CD14-positive monocyte (primary cell): ENCODE measurements around the gene AGAP1. TPM values are rescaled to one million over a fixed set of nuclear protein-coding genes. Genes with fewer than 3 reads are reported as not detected.

ENCODE experiments used
- DNase-seq, 3 donors: peaks; one replicate each; pipeline ENCODE4 v3.0.0-alpha.2; 2011 to 2022
- H2AFZ ChIP-seq: 2 replicates; pipeline ENCODE4 v1.6.0; 2012; ENCODE audit warnings: mild to moderate bottlenecking, low read depth, low read length, inconsistent platforms; ENCODE audit not compliant: insufficient read depth, poor library complexity, severe bottlenecking
- H3K27ac ChIP-seq, 2 donors: 1 replicate in 1 of 2; 2 replicates in 1 of 2; pipeline ENCODE4 v1.5.1; 2012 to 2013; ENCODE audit warnings: low read length in 2 of 2, control low read depth in 1 of 2, inconsistent platforms in 1 of 2, low read depth in 1 of 2, mild to moderate bottlenecking in 1 of 2
- H3K27me3 ChIP-seq, 2 donors: one replicate each; pipeline versions ENCODE4 v1.6.0 to v1.6.1; 2011 to 2013; ENCODE audit warnings: low read length in 2 of 2; ENCODE audit not compliant: control insufficient read depth in 2 of 2, insufficient read depth in 2 of 2
- H3K36me3 ChIP-seq, 2 donors: replicated peaks in 1 of 2; 1 replicate in 1 of 2; 2 replicates in 1 of 2; pipeline versions ENCODE4 v1.5.1 to v1.6.1; 2012 to 2013; ENCODE audit warnings: low read length in 2 of 2, control low read depth in 1 of 2, inconsistent platforms in 1 of 2, mild to moderate bottlenecking in 1 of 2; ENCODE audit not compliant: insufficient read depth in 2 of 2, control insufficient read depth in 1 of 2
- H3K4me1 ChIP-seq, 2 donors: 1 replicate in 1 of 2; 2 replicates in 1 of 2; pipeline versions ENCODE4 v1.5.1 to v1.6.1; 2012 to 2013; ENCODE audit warnings: low read length in 2 of 2, control low read depth in 1 of 2, inconsistent platforms in 1 of 2, mild to moderate bottlenecking in 1 of 2, moderate library complexity in 1 of 2; ENCODE audit not compliant: insufficient read depth in 2 of 2, control insufficient read depth in 1 of 2
- H3K4me2 ChIP-seq: replicated peaks from 2 replicates; pipeline ENCODE3; 2012; ENCODE audit warnings: low read length, moderate library complexity, mild to moderate bottlenecking; ENCODE audit not compliant: poor library complexity, severe bottlenecking; ENCODE audit errors: extremely low read depth
- H3K4me3 ChIP-seq, 3 experiments: fragments of 200-600 bp in 1 of 3; sonication (generic) in 1 of 3; replicated peaks in 1 of 3; 1 replicate in 2 of 3; 2 replicates in 1 of 3; pipeline ENCODE4 v1.5.1; 2011 to 2013; ENCODE audit warnings: low read length in 3 of 3, mild to moderate bottlenecking in 3 of 3, control low read depth in 2 of 3, low read depth in 2 of 3, inconsistent platforms in 1 of 3, moderate library complexity in 1 of 3
- H3K79me2 ChIP-seq: 2 replicates; pipeline ENCODE4 v1.6.0; 2012; ENCODE audit warnings: mild to moderate bottlenecking, control low read depth, inconsistent platforms, low read length, moderate library complexity; ENCODE audit not compliant: insufficient read depth
- H3K9ac ChIP-seq: 2 replicates; pipeline ENCODE4 v1.6.0; 2017; ENCODE audit warnings: low read length, mild to moderate bottlenecking; ENCODE audit not compliant: insufficient read depth, poor library complexity, severe bottlenecking
- H3K9me3 ChIP-seq, 2 donors: replicated peaks in 1 of 2; 1 replicate in 1 of 2; 2 replicates in 1 of 2; pipeline versions ENCODE4 v1.5.1 to v1.6.1; 2012 to 2013; ENCODE audit warnings: low read length in 2 of 2, control low read depth in 1 of 2; ENCODE audit not compliant: control insufficient read depth in 1 of 2, insufficient read depth in 1 of 2
- H4K20me1 ChIP-seq: 2 replicates; pipeline ENCODE4 v1.6.0; 2012; ENCODE audit warnings: mild to moderate bottlenecking, low read length, control low read depth, moderate library complexity; ENCODE audit not compliant: insufficient read depth
- H3K27ac Mint-ChIP-seq, 7 donors: one replicate each; pipeline ENCODE4 v1.8.0; 2020; ENCODE audit warnings: mild to moderate bottlenecking in 7 of 7, mixed read lengths in 7 of 7, moderate library complexity in 6 of 7, inconsistent platforms in 2 of 7
- H3K27me3 Mint-ChIP-seq, 3 donors: one replicate each; pipeline ENCODE4 v1.8.0; 2021 to 2022; ENCODE audit warnings: low read depth in 3 of 3, mild to moderate bottlenecking in 3 of 3, mixed read lengths in 3 of 3, moderate library complexity in 3 of 3, inconsistent platforms in 1 of 3
- H3K36me3 Mint-ChIP-seq, 2 donors: one replicate each; pipeline ENCODE4 v1.8.0; 2020; ENCODE audit warnings: mixed read lengths in 2 of 2, inconsistent platforms in 1 of 2, mild to moderate bottlenecking in 1 of 2
- H3K4me1 Mint-ChIP-seq: one replicate; pipeline ENCODE4 v1.8.0; 2020; ENCODE audit warnings: mild to moderate bottlenecking, mixed read lengths
- H3K4me3 Mint-ChIP-seq, 2 donors: one replicate each; pipeline ENCODE4 v1.8.0; 2020; ENCODE audit warnings: mild to moderate bottlenecking in 2 of 2, mixed read lengths in 2 of 2, moderate library complexity in 1 of 2
- H3K9me3 Mint-ChIP-seq, 7 donors: one replicate each; pipeline ENCODE4 v1.8.0; 2020 to 2022; ENCODE audit warnings: mixed read lengths in 7 of 7, mild to moderate bottlenecking in 6 of 7, moderate library complexity in 6 of 7, inconsistent platforms in 2 of 7
- CTCF ChIP-seq: fragments of 200-600 bp; IDR thresholded peaks from one replicate; pipeline ENCODE4 v1.8.0; 2022; ENCODE audit warnings: antibody characterized with exemption, mild to moderate bottlenecking
- WGBS: methylation state at CpG from one replicate; pipeline ENCODE4 v1.1.5; 2013; ENCODE audit warnings: missing lambda C conversion rate; ENCODE audit not compliant: insufficient coverage; 5-methylcytosine and 5-hydroxymethylcytosine counted together
- intact Hi-C, 2 donors: fragments of 100-400 bp; cut with micrococcal nuclease; formaldehyde crosslinking; loops; one replicate each; pipeline versions ENCODE4 v1.15.0 to v1.15.1; 2023
- polyA plus RNA-seq, 3 donors: library from polyadenylated mRNA; depleted of rRNA in 1 of 3; unstranded in 2 of 3; stranded (reverse) in 1 of 3; fragments of 300-500 nt in 2 of 3; fragments of >200 nt in 1 of 3; fragmentation: Illumina TruSeq in 2 of 3; gene quantifications; 1 replicate in 2 of 3; 2 replicates in 1 of 3; pipeline ENCODE4 v1.2.3, GENCODE V29; 2012 to 2021

Gene AGAP1
- polyA plus RNA-seq, 3 donors: 0.12 TPM; not detected in 2

- H4K20me1 ChIP-seq: no peaks in the 10 kb centered on the region
- TF ChIP-seq CTCF: no peak
- peaks cover 2 to 4% (median 3%) of the 10 kb centered on the region in 3 donors for H3K27me3 Mint-ChIP-seq
- H3K27me3 ChIP-seq: no peaks in the 10 kb centered on the region
- no peaks in the 10 kb centered on the region for H3K9me3 ChIP-seq
- H3K36me3 ChIP-seq: no peaks in the 10 kb centered on the region
- H3K4me3 ChIP-seq: no peak overlapping the region
- no peak overlapping the region for H3K4me3 Mint-ChIP-seq
- H2AFZ ChIP-seq: no peak overlapping the region
- H3K27ac Mint-ChIP-seq: no peak overlapping the region
- no peaks in the 10 kb centered on the region for H3K4me1 Mint-ChIP-seq
- H3K9me3 Mint-ChIP-seq: peaks cover 0 to 3% (median 0%) of the 10 kb centered on the region in 7 donors
- WGBS: 87% methylated on average over 10 of the region's 10 CpGs
- H3K27ac ChIP-seq: no peak overlapping the region
- H3K4me1 ChIP-seq: no peaks in the 10 kb centered on the region
- H3K79me2 ChIP-seq: no peaks in the 10 kb centered on the region
- no peak overlapping the region for H3K4me2 ChIP-seq
- intact Hi-C loops: no loop called here
- no peak overlapping the region for H3K9ac ChIP-seq
- H3K36me3 Mint-ChIP-seq: no peaks in the 10 kb centered on the region
- DNase-seq: no peak
Observed at GRCh38 chr2:236047176-236047575, 553.3 kb downstream of the AGAP1 start.

DNA sequence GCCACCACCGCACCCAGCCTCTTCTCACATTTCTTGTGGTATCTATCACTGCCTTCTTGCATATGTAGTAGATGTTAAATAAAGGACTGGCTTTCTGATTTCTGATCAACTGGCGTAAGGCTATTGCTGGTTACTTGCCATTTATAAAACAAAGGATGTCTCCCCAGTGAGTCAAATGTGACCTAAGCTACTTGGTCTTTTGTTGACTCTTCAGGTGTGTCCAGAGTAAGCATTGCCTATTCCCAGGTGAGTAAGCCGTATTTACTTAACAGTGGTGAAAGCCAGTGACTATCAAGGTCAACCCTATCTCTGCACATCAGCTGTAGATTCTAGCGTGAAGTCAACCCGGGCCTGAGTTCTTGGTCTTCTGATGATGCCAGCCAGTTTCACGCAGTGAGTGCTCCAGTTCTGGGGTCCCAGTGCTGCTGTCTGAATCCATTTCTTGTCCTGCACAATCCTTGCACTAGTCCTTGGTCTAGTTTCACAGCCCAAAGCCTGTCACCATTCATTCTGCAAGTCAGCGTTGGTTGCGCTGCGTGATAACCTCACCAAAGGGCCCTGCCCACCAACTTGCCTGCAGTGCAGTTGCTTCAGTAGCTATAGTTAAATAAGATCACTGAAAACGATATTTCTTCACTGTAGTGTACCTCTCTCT, 554.2 kb downstream of the AGAP1 start:
- peaks cover 5 to 8% (median 5%) of the 10 kb centered on the region in 3 donors for H3K27me3 Mint-ChIP-seq
- no peaks in the 10 kb centered on the region for H3K36me3 Mint-ChIP-seq

More for the DNA sequence above, 554.2 kb downstream of the AGAP1 start:
- WGBS: 94% methylated on average over 9 of the region's 10 CpGs
- no peak overlapping the region for H3K4me3 Mint-ChIP-seq
- no peak overlapping the region for H3K27ac ChIP-seq
- no peak for TF ChIP-seq CTCF
- H3K4me3 ChIP-seq: no peak overlapping the region
- no peak for DNase-seq
- H3K9me3 ChIP-seq: no peaks in the 10 kb centered on the region
- no peak overlapping the region for H3K27ac Mint-ChIP-seq
- H3K4me1 ChIP-seq: no peaks in the 10 kb centered on the region
- no peak overlapping the region for H2AFZ ChIP-seq
- H3K27me3 ChIP-seq: no peaks in the 10 kb centered on the region
- H3K36me3 ChIP-seq: no peaks in the 10 kb centered on the region
- no peak overlapping the region for H3K4me2 ChIP-seq
- no peaks in the 10 kb centered on the region for H3K79me2 ChIP-seq
- no peaks in the 10 kb centered on the region for H3K4me1 Mint-ChIP-seq
- no peaks in the 10 kb centered on the region for H4K20me1 ChIP-seq
- intact Hi-C loops: no loop called here
- H3K9ac ChIP-seq: no peak overlapping the region
- H3K9me3 Mint-ChIP-seq: peaks cover 0 to 3% (median 0%) of the 10 kb centered on the region in 7 donors
